ENCODE measurements around the gene TESPA1. TPM values are rescaled to one million over a fixed set of nuclear protein-coding genes. Genes with fewer than 3 reads are reported as not detected.
A peak's percentile ranks its signal among the peaks of the same experiment; 100 is the strongest.

Gene TESPA1
- total and polyA plus RNA-seq, 2 of the 4 experiments (the other 2 are of a cell fraction) = not detected

DNA sequence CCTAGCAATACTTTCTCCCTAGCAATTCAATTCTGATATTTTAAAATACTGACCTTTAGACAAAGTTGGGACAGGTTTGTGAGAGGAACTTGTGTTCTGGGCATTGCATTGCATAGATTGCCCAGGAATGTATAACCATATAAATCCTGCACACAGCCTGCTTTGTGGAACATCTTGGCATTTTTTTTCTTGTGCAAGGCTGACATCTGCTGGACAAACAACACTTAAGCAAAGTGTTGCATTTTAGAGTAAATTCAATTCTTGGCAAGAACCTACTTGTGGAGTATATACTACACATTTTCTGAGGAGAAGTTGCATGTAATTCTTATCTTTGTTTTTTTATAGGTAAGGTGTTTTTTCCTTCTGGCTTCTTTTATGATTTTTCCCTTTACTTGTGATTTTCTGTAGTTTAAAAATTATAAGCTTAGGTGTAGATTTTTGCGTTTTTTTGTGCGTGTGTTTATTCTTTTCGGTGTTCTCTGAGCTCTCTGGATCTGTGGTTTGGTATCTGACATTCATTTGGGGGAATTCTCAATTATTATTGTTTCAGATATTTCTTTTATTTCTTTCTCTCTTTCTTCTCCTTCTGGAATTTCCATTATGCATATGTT is 26.4 kb downstream of the TESPA1 start:
- Histone ChIP-seq H2AK5ac (ENCODE audit: low read depth, low read length) (no peak overlapping the region), H3K4me2 (ENCODE audit: low read depth, low read length) (no peak overlapping the region), H4K5ac (ENCODE audit: low read depth, low read length) (no peak overlapping the region), H3K36me3 (ENCODE audit: control insufficient read depth, insufficient read depth, low read length) (no peaks in the 10 kb centered on the region), H3K4me3 (ENCODE audit: insufficient read depth, low read depth, low read length) (no peak overlapping the region), H3K9me1 (ENCODE audit: insufficient read depth, low read length) (no peaks in the 10 kb centered on the region), H3K18ac (ENCODE audit: low read depth, low read length) (no peak overlapping the region), H2AFZ (replicated peaks; ENCODE audit: low read length, poor library complexity) (no peak overlapping the region), H3K56ac (ENCODE audit: extremely low read depth, insufficient read depth, low read length) (no peak overlapping the region), H3K9me3 (ENCODE audit: control insufficient read depth, insufficient read depth, low read length) (no peaks in the 10 kb centered on the region), H2BK15ac (ENCODE audit: low read depth, low read length) (no peak overlapping the region), H3K27me3 (ENCODE audit: control insufficient read depth, insufficient read depth, low read length) (peaks cover 2% of the 10 kb centered on the region; the same call in 1 of the 2 replicates), H4K91ac (ENCODE audit: insufficient read depth, low read depth, low read length) (no peak overlapping the region), H3K4ac (ENCODE audit: low read depth, low read length) (no peak overlapping the region), H2BK5ac (ENCODE audit: low read depth, low read length, poor library complexity, severe bottlenecking) (no peak overlapping the region), H3K27ac (ENCODE audit: insufficient read depth, low read length) (no peak overlapping the region), H3K4me1 (ENCODE audit: control insufficient read depth, insufficient read depth, low read length) (no peaks in the 10 kb centered on the region), H3K14ac (replicated peaks; ENCODE audit: low read depth, low read length) (no peak overlapping the region), H3K79me1 (ENCODE audit: low read depth in 1 of 2, low read length in 2 of 2) (no peaks in the 10 kb centered on the region), H3K9ac (ENCODE audit: low read depth, low read length) (no peak overlapping the region), H4K20me1 (ENCODE audit: insufficient read depth, low read length) (no peaks in the 10 kb centered on the region), H2BK20ac (ENCODE audit: low read depth, low read length) (no peak overlapping the region), H2BK120ac (ENCODE audit: low read depth, low read length) (no peak overlapping the region), H2AK9ac (replicated peaks; ENCODE audit: low read depth, low read length, poor library complexity) (no peak overlapping the region), H4K8ac (ENCODE audit: low read depth in 2 of 2, low read length in 2 of 2) (no peak overlapping the region), H3K23ac (ENCODE audit: low read depth, low read length) (no peak overlapping the region)
- ChIA-PET CTCF (interaction anchor here (0.6 to 2.6 kb wide), 9 partner anchors 8 to 256 kb away, joined by 3 to 20 read pairs (median 4); no protein-coding TSS in a partner anchor), POLR2A (ENCODE audit: unreplicated experiment) (no interaction called here)
- DNase-seq (peak; percentile 72), ATAC-seq (ENCODE audit: low read depth) (peak; percentile 82)
- intact Hi-C loops (cut with micrococcal nuclease) (loop anchor here (1.0 to 5.0 kb wide), 5 partner anchors 104 to 379 kb away; partner anchors contain the start of gene MUCL1), in situ Hi-C loops (cut with MboI; ENCODE audit: low sequenced_read_pairs) (no loop called here), dilution Hi-C loops (cut with HindIII; ENCODE audit: low sequenced_read_pairs, unreplicated experiment) (no loop called here)
- no CpG with 5 or more reads among the region's 3 CpGs for WGBS, 2 experiments (ENCODE audit: extremely low coverage in 2 of 2, insufficient read length in 1 of 2)
- BruUV-seq (replicated peaks) = no TSS peak
- TF ChIP-seq, protein P1, sequence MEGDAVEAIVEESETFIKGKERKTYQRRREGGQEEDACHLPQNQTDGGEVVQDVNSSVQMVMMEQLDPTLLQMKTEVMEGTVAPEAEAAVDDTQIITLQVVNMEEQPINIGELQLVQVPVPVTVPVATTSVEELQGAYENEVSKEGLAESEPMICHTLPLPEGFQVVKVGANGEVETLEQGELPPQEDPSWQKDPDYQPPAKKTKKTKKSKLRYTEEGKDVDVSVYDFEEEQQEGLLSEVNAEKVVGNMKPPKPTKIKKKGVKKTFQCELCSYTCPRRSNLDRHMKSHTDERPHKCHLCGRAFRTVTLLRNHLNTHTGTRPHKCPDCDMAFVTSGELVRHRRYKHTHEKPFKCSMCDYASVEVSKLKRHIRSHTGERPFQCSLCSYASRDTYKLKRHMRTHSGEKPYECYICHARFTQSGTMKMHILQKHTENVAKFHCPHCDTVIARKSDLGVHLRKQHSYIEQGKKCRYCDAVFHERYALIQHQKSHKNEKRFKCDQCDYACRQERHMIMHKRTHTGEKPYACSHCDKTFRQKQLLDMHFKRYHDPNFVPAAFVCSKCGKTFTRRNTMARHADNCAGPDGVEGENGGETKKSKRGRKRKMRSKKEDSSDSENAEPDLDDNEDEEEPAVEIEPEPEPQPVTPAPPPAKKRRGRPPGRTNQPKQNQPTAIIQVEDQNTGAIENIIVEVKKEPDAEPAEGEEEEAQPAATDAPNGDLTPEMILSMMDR (conservative IDR thresholded peaks at IDR 0.05; ENCODE audit: low read depth, low read length) = peak; percentile 80
- TF ChIP-seq CEBPB (IDR thresholded peaks at IDR 0.05; ENCODE audit: low read depth, low read length) = no peak
- peak; percentile 90 for TF ChIP-seq RAD21 (IDR thresholded peaks at IDR 0.05; ENCODE audit: low read length)
- TF ChIP-seq SMC3 (IDR thresholded peaks at IDR 0.05; ENCODE audit: low read depth, low read length) = peak; percentile 94

Data from IMR-90 (cell line).